NCI-H2029 treated with DMSO at 0.1 percent for 48 hours (cell line): ENCODE data around the gene SSX4B.
"Not testable (repeated sequence)": the region's sequence is repeated elsewhere in the genome, so short reads cannot be mapped to it uniquely, and the experiment has no call there.

Experiments used
- DNase-seq: peaks from one replicate; lab custom pipeline; 2025; lab: John Stamatoyannopoulos, UW

The SSX4B gene, protein sequence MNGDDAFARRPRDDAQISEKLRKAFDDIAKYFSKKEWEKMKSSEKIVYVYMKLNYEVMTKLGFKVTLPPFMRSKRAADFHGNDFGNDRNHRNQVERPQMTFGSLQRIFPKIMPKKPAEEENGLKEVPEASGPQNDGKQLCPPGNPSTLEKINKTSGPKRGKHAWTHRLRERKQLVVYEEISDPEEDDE

DNA sequence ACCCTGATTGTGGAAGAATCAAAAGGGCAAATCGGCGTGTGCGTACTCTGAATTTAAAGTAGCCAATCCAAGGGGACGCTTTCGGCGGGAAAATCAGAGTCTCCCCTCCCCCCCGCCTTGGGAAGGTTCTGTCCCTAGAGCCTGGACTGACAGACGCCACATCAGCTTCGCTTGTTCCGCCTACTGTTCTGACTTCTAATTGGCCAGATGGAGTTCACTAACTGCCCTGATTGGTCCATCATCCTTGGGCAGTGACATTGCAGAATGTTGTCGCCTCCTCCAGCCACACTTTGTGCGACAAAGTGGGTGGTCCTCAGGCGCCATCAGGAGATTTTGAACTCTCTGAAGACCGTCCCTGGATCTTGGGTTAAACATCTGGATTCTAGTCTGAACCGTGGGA lies at the start of gene SSX4B:
Gene SSX4B (minus strand): TSS at position 101 of the 400 bp plus-strand sequence. CDS start 588 bp downstream, outside the sequence.
- DNase-seq = not testable (repeated sequence)

DNA sequence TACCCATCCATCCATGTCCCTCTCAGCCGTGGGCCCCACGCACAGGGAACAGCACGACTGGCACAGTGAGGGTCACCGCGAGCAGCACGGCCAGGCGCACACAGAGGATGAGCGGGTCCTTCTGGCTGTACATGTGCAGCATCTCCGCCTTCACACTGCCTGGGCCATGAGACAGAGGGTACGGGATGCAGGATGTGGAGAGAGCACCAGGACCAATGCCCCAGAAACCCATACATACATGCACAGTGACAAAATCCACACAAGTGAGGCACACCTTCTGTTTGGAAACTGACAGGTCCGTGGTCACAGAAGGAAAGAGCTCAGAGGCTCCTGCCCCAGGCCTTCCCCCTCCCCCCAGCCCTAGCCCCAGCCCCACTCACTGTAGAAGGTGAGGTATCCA lies 48.8 kb upstream of the SSX4B start:
- DNase-seq = no peak

DNA sequence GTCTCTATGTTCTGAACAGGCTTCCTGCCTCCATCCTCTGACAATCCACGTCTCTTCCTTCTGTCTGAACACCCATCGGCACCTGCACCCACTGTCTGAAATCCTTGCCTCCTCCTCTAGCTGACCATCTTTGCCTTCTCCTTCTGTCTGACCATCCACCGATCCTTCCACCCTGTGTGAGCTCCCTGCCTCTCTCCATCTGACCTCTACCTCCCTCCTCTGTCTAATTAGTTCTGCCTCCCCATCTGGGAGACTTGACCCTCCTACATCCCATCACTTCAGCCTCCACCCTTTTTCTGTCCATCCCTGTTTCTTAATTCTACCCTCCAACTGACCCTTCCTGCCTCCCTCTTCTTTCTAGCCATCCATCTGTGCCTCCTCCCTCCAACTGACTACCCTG lies 48.3 kb upstream of the SSX4B start:
- no peak for DNase-seq

DNA sequence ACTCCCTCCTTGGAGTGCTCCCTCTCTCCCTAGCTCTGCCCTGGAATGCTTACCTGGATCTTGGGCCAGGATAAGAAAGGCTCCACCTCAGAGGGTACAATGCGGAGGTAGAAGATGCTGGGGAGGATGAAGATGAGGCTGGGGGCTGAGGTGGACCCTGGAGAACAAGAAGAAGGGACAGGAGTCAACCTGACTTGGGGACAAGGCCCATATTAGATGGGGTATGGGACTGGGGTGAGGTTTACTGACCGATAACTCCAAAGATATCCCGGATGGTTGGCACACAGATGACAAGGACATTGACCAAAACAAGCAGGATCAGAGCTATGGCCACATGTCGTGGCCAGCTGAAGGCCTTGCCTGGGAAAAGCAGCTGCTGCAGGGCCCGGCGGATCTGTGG lies 47.7 kb upstream of the SSX4B start:
- DNase-seq = no peak

DNA sequence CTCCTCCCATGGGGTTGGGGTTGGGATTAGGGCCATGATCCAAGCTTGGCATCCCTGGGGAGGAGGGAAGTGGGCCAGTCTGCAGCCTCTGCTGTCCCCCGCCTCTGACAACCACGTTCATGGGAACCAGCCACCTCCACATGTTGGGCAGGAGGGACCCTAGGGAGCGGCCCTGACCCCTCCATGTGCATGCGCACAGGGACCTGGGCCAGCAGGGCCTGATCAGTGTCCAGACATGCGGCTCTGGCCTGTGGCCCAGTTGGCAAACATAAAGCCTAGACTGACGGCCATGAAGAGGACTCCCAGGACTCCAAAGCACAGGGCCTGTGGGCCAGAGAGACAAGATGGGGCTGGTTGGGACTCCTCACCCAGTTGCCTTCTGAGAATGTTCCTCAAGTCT lies 47.0 kb upstream of the SSX4B start:
- no peak for DNase-seq

DNA sequence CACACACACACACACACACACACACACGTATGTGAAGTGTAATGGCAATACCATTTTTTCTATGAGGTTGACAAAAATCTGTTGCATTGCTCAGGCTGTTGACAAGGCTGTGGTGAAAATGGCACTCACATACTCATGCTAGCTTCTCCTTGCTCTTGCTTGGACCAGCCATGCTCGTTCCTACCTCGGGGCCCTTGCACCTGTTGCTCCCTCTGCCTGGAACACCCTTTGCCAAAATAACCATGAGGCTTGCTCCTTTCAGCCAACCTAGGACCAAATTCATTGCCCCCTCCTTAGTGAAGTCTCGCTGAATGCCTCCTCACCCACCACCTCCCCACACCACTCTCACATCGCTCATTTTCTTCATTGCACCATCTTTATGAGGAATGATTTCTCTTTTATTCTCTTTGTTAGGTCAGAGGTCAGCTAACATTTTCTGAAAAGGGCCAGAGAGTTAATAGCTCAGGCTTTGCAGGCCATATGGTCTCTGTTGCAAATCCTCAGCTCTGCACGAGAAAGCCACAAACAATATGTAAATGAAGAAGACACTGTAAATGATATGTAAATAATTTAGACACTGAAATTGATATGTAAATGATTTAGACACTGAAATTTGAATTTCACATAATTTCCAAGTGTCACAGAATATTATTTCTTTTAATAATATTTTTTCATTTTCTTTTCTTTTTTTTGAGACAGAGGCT lies 45.0 kb upstream of the SSX4B start:
- no peak for DNase-seq

DNA sequence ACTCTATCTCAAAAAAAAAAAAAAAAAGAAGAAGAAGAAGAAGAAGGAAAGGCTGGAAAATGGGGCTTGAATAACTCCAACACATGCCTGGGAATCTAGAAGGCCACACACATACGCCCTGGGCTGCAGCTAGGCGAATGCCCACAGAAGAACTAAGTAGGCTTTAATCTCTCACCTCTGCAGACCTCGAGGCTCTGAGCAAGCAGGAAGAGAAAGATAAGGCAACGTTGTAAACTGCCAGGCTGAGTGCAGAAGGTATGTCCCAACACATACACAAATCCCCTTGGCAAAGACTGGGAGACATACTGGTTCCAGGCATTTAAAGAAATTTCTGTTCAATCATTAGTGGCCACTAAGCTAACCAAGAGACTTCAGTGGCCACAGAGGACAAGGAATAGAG lies 39.9 kb upstream of the SSX4B start:
- DNase-seq = no peak

DNA sequence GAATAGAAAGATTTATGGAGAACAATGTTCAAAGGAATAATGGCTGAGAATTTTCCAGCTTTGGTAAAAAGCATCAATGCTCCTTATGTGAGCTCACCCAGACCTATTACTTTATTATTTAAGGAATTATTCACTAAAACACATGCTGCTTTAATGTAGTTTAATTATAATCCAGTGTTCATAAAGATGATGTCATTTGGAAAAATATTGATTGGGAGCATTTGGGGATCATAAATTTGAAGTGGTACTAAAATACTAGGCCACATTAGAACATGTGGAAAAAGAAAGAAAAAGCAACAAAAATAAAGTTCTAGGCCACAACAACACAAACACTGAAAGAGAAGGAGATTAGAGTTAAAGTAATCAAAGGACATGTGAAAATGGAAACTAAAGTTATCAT lies 38.3 kb upstream of the SSX4B start:
- no peak for DNase-seq

DNA sequence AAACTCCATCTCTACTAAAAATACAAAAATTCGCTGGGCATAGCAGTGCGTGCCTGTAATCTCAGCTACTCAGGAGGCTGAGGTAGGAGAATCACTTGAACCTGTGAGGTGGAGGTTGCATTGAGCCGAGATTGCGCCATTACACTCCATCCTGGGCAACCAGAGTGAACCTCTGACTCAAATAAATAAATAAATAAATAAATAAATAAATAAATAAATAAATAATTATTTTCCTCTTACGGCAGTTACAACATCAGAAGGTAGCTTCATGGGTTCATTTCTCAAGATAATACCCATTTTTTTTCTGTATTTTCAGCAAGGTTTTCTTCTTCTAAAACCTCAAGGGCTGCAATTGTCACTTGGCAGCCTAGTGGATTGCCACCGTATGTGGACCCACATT lies 35.4 kb upstream of the SSX4B start:
- not testable (repeated sequence) for DNase-seq

DNA sequence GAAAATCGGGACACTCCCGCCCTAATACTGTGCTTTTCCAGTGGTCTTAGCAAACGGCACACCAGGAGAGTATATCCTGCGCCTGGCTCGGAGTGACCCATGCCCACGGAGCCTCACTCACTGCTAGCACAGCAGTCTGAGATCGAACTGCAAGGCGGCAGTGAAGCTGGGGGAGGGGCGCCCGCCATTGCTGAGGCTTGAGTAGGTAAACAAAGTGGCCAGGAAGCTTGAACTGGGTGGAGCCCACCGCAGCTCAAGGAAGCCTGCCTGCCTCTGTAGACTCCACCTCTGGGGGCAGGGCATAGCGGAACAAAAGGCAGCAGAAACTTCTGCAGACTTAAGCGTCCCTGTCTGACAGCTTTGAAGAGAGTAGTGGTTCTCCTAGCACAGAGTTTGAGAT lies 22.0 kb upstream of the SSX4B start:
- DNase-seq = not testable (repeated sequence)

DNA sequence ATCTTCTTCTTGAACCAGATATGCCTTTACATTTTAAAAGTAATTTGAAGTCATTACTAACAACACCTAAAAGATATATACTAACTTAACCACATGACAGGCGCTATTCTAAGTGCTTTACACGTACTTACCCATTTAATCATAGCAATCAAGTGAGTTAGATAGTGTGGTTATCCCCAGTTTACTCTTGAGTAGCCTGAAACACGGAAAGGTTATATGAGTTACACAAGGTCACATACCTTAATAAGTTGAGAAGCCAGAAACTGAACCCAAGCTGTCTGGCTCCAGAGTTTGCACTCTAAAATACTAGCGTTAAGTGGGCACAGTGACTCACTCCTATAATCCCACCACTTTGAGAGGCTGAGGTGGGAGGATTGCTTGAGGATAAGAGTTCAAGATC lies 18.4 kb upstream of the SSX4B start:
- DNase-seq = not testable (repeated sequence)

DNA sequence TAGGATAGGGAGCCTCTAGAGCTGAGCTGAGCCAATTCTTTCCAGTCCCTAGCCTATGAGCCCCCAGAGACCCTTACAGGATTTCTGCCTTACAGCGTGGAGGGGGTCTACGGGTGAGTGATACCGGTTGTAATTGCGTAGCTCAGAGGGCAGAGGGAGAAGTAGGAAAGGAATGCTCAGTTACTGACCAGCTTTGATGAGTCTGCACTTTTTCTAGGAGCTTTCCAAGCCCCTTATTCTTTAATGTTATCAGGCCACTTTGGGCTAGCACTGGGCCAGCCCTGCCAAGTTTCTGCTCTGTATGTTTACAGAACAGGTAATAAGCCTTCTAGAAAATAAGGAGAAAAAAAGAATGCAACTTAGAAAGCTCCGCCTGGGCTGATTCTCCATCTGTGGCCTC lies 17.8 kb upstream of the SSX4B start:
- not testable (repeated sequence) for DNase-seq

DNA sequence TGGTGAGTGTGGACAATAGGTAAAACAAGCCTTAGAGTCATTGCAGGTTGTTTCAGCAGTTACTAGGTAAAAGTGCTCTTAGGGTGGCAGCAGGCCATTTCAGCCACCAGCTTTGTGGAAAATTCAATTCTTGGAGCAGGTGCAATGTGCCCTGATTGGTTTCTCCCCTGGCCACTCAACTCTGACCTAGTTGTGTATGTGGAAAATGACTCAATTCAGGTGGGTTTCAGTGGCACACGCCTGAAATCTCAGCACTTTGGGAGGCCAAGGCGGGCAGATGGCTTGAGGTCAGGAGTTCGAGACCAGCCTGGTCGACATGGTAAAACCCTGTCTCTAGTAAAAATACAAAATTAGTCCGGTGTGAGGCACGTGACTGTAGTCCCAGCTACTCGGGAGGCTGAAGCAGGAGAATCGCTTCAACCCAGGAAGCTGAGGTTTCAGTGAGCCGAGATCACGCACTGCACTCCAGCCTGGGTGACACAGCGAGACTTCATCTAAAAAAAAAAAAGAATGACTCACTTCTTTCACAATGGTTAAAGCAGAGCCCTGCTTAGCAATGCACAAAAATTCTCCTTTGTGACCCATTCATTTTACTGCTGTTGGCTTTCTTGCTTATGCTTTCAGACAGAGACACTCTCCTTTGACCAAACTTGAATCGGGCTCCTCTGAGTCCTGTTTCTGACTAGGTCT lies 15.4 kb upstream of the SSX4B start:
- DNase-seq = not testable (repeated sequence)

DNA sequence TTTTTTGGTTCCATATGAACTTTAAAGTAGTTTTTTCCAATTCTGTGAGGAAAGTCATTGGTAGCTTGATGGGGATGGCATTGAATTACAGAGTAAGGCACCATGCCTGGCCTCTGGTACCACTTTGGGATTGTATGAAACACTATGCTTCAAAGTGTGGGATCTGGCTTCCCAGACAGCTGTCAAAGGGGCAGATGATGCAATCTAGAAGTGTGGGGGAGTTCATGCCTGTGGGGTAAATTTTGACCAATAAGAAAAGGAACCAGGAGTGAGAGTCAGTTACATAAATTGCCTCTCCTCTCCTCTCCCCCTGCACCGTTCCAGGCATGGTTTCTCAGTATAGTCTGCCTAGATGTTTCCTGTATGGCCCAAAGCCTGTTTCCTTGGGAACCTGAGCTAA lies 13.9 kb downstream of the SSX4B start:
- not testable (repeated sequence) for DNase-seq

DNA sequence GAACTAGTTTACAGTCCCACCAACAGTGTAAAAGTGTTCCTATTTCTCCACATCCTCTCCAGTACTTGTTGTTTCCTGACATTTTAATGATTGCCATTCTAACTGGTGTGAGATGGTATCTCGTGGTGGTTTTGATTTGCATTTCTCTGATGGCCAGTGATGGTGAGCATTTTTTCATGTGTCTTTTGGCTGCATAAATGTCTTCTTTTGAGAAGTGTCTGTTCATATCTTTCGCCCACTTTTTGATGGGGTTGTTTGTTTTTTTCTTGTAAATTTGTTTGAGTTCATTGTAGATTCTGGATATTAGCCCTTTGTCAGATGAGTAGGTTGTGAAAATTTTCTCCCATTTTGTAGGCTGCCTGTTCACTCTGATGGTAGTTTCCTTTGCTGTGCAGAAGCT lies 14.8 kb downstream of the SSX4B start:
- not testable (repeated sequence) for DNase-seq

DNA sequence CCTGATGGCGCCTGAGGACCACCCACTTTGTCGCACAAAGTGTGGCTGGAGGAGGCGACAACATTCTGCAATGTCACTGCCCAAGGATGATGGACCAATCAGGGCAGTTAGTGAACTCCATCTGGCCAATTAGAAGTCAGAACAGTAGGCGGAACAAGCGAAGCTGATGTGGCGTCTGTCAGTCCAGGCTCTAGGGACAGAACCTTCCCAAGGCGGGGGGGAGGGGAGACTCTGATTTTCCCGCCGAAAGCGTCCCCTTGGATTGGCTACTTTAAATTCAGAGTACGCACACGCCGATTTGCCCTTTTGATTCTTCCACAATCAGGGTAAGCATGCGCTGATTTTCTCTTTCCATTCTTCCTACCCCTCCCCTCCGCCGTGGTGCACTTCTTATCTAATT lies 28.5 kb downstream of the SSX4B start, which contains the start of gene SSX4:
Gene SSX4 (plus strand): TSS at position 301 of the 400 bp plus-strand sequence. CDS start 515 bp downstream, outside the sequence.
- DNase-seq = not testable (repeated sequence)

DNA sequence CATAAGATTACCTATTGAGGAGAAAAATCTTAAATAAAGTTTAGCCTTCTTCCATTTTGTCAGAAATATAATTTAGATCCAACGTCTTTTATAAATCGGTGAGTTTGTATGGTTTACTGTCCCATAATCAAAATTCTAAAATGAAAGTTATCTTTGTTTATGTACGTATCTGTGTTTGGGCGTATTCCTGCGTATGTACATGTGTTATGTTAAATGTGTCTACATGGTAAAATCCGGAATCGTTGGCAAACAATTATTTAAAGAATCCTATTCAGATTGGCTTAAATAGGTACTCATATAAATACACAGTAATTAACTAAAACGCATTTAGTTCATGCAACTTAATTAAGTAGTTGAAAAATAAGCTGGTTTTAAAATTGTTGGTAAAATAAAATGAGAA lies 41.4 kb downstream of the SSX4B start:
- not testable (repeated sequence) for DNase-seq

DNA sequence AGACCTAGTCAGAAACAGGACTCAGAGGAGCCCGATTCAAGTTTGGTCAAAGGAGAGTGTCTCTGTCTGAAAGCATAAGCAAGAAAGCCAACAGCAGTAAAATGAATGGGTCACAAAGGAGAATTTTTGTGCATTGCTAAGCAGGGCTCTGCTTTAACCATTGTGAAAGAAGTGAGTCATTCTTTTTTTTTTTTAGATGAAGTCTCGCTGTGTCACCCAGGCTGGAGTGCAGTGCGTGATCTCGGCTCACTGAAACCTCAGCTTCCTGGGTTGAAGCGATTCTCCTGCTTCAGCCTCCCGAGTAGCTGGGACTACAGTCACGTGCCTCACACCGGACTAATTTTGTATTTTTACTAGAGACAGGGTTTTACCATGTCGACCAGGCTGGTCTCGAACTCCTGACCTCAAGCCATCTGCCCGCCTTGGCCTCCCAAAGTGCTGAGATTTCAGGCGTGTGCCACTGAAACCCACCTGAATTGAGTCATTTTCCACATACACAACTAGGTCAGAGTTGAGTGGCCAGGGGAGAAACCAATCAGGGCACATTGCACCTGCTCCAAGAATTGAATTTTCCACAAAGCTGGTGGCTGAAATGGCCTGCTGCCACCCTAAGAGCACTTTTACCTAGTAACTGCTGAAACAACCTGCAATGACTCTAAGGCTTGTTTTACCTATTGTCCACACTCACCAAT lies 43.9 kb downstream of the SSX4B start:
- DNase-seq = not testable (repeated sequence)

DNA sequence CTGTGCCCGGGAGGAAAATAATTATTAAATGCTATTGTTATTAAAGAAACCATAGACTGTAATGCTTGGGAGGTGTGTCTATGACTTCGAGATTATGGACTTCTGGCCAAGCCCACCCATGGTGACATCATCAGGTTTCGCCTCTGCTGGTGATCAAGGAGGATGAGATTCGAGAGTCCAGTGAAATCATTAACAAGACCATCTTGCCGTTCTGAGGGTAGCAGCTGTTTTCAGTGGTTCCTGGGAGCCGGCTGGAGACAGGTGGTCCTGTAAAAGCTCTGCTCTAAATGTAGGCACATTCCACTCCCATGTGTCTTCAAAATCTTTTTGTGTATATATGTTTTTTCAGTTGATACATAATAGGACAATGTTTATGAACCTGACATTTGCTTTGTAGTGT lies 52.5 kb downstream of the SSX4B start:
- DNase-seq = not testable (repeated sequence)

DNA sequence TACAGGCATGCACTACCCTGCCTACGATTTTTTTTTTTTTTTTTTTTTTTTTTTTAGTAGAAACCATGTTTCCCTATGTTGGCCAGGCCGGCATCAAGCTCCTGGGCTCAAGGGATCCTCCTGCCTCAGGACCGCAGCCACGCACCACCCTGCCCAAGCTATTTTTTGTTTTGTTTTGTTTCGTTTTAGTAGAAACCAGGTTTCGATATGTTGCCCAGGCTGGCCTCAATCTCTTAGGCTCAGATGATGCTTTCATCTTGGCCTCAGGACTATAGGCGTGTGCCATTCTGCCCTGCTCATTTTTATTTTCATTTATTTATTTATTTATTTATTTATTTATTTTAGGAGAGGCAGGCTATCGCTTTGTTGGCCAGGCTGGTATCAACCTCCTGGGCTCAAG lies 54.1 kb downstream of the SSX4B start:
- DNase-seq = no peak

DNA sequence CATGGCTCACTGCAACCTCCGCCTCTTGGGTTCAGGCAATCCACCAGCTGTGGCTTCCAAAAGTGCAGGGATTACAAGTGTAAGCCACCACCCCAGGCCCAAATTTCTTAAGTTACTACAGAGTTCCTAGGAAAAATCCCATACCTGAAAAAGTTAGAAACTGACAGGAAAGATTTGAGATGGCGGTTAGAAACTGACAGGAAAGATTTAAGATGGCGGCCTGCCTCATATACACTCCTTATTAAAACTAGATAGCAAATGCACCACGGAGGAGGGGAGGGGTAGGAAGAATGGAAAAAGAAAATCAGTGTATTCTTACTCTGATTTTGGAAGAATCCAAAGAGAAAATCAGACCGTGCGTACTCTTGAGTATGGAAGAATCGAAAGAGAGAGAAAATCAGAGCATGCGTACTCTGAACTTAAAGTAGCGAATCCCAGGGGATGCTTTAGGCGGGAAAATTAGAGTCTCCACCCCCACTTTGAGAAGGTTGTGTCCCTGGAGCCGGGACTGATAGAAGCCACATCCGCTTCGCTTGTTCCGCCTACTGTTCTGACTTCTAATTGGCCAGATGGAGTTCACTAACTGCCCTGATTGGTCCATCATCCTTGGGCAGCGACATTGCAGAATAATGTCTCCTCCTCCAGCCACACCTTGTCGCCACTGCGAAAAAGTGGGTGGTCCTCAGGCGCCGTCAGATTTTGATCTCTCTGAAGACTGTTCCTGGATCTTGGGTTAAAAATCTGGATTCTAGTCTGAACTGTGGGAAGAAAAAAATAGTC lies 55.3 kb downstream of the SSX4B start, which contains the start of gene SSX3:
Gene SSX3 (minus strand): TSS at position 389 of the 780 bp plus-strand sequence. CDS start 1,454 bp downstream, outside the sequence.
- not testable (repeated sequence) for DNase-seq
